Stimulated activated memory B cell treated with anti-CD40 and anti-IgM and Interleukin-4, amounts not matched to agents 10 μg/mL and 1 μg/mL and 100 μg/mL, for 72 hours (primary cell): ENCODE data around the gene ANO8.
A peak's percentile ranks its signal among the peaks of the same experiment; 100 is the strongest.
"Not testable (repeated sequence)": the region's sequence is repeated elsewhere in the genome, so short reads cannot be mapped to it uniquely, and the experiment has no call there.

Experiments used
- ATAC-seq: fragments of 150-1000 bp; cut with Tn5 transposase; 2 replicates; pipeline ENCODE4 v1.10.0; 2021
- H3K27ac Mint-ChIP-seq: one replicate; pipeline ENCODE4 v1.8.0; 2022; ENCODE audit warnings: mild to moderate bottlenecking, mixed read lengths
- H3K27me3 Mint-ChIP-seq: one replicate; pipeline ENCODE4 v1.8.0; 2022; ENCODE audit warnings: mixed read lengths
- H3K36me3 Mint-ChIP-seq: one replicate; pipeline ENCODE4 v1.8.0; 2022; ENCODE audit warnings: mixed read lengths
- H3K4me1 Mint-ChIP-seq: one replicate; pipeline ENCODE4 v1.8.0; 2022; ENCODE audit warnings: mixed read lengths
- H3K4me3 Mint-ChIP-seq: one replicate; pipeline ENCODE4 v1.8.0; 2022; ENCODE audit warnings: mild to moderate bottlenecking, moderate library complexity, mixed read lengths
- H3K9me3 Mint-ChIP-seq: one replicate; pipeline ENCODE4 v1.8.0; 2022; ENCODE audit warnings: mixed read lengths

The ANO8 gene

DNA sequence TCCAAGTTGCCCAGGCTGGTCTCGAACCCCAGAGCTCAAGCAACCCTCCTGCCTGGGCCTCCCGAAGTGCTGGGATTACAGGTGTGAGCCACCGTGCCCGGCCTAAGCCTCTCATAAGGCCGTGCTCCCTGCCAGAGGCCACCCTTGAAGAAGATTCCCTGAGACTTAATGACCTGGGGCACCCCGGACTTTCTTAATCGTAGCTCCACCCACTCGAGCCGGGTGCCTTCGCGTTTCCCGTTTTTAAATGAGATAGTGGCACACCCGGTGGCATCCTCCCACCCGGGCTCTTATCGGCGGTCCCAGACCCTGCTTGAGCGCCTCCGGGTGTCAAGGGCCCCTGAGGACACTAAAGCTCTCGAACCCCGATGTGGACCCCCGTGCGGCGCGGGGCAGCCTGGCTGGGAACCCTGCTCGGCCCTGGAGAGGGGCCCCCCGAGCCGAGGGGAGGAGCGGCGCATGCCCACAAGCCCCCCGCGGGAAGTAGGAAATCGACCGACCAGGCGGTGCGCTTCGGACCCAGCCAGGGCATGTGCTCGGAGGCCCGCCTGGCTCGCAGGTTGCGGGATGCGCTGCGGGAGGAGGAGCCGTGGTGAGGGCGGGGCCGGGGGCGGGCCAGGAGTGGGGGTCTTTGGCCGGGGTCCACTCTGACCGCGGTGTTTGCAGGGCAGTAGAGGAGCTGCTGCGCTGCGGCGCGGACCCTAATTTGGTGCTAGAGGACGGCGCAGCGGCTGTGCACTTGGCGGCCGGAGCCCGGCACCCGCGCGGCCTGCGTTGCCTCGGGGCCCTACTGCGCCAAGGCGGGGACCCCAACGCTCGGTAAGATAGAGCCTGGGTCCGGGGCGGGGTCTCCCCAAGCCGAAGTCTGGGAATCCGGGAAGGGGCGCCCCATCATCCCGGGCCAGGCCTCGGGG is 53.0 kb downstream of the ANO8 start, which contains the start of gene ANKLE1:
TSS of gene ANKLE1 (plus strand) at position 511 of the 914 bp plus-strand sequence. CDS start at position 531, 20 bp downstream.
- Mint-ChIP-seq H3K4me1 (peaks cover 25% of the 10 kb centered on the region), H3K27me3 (no peaks in the 10 kb centered on the region), H3K27ac (peak within 1 kb of the TSS; percentile 83), H3K4me3 (peak within 1 kb of the TSS; percentile 87), H3K36me3 (peaks cover 36% of the 10 kb centered on the region), H3K9me3 (no peaks in the 10 kb centered on the region)
- peak; percentile 83 for ATAC-seq

DNA sequence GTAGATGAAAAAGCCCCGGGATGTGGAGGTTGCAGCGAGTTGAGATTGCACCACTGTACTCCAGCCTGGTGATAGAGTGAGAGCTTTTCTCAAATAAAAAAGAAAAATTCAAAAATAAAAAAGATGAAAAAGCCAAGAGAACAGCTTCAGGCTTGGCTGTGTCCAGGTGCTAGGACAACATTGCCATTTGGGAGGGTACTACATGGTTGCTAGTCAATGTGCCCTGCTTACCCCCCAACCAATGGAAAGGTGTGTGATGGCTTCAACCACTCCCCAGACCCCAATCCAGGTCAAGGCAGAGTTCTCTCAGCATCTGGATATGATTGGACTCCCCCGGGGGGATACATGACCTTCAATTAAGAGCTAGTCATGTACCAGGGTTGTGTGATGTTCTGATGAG is 55.2 kb downstream of the ANO8 start:
- Mint-ChIP-seq H3K4me3 (no peak overlapping the region), H3K36me3 (peaks cover 38% of the 10 kb centered on the region), H3K9me3 (no peaks in the 10 kb centered on the region), H3K27me3 (no peaks in the 10 kb centered on the region), H3K4me1 (peaks cover 25% of the 10 kb centered on the region), H3K27ac (no peak overlapping the region)
- ATAC-seq, result no peak

DNA sequence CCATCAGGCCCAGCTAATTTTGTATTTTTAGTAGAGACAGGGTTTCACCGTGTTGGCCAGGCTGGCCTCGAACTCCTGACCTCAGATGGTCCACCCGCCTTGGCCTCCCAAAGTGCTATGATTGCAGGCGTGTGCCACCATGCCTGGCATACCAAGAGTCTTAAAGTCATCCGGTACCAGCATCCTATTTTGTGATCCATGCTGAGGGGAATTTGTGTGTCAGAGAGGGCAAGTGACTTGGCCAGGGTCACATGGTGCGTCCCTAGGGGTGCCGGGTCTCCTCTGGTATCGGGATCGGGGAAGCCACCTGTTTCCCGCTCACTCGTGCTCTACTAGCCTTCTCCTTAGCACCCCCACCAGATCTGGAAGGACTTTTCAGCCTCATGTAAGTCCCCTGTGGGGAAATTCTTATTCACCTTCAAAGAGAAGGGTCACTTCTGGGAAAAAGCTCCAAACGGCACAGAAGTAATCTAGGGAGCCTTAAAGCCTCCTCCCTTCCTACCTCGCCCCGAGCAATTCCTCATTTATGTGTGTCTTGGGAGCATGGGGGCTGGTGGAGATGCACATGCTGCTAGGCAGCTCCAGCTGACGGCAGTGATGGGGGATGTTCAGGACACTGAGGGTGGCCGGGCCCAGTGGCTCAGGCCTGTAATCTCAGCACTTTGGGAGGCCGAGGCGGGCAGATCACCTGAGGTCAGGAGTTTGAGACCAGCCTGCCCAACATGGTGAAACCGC is 59.0 kb downstream of the ANO8 start:
- ATAC-seq, result no peak
- no peak overlapping the region for H3K27ac Mint-ChIP-seq
- H3K4me3 Mint-ChIP-seq, result no peak overlapping the region
- no peaks in the 10 kb centered on the region for H3K4me1 Mint-ChIP-seq
- no peaks in the 10 kb centered on the region for H3K9me3 Mint-ChIP-seq
- peaks cover 37% of the 10 kb centered on the region for H3K36me3 Mint-ChIP-seq
- no peaks in the 10 kb centered on the region for H3K27me3 Mint-ChIP-seq

DNA sequence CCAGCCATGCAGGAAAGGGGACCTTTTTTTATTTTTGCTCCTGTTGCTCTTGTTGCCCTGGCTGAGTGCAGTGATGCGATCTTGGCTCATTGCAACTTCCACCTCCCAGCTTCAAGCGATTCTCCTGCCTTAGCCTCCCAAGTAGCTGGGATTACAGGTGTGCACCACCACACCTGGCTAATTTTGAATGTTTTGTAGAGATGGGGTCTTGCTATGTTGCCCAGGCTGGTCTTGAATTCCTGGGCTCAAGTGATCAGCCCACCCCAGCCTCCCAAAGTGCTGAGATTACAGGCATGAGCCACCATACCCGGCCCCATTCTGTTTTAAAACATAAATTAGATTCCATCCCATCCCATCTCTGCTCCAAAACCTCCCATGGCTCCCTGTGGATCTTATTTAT is 59.8 kb downstream of the ANO8 start:
- H3K4me3 Mint-ChIP-seq, H3K9me3 Mint-ChIP-seq, ATAC-seq, H3K27ac Mint-ChIP-seq, H3K27me3 Mint-ChIP-seq, H3K4me1 Mint-ChIP-seq: not testable (repeated sequence)
- H3K36me3 Mint-ChIP-seq, result peaks cover 44% of the 10 kb centered on the region
